Measurements from ENCODE around the gene NAPA.
A peak's percentile ranks its signal among the peaks of the same experiment; 100 is the strongest.

Gene NAPA

DNA sequence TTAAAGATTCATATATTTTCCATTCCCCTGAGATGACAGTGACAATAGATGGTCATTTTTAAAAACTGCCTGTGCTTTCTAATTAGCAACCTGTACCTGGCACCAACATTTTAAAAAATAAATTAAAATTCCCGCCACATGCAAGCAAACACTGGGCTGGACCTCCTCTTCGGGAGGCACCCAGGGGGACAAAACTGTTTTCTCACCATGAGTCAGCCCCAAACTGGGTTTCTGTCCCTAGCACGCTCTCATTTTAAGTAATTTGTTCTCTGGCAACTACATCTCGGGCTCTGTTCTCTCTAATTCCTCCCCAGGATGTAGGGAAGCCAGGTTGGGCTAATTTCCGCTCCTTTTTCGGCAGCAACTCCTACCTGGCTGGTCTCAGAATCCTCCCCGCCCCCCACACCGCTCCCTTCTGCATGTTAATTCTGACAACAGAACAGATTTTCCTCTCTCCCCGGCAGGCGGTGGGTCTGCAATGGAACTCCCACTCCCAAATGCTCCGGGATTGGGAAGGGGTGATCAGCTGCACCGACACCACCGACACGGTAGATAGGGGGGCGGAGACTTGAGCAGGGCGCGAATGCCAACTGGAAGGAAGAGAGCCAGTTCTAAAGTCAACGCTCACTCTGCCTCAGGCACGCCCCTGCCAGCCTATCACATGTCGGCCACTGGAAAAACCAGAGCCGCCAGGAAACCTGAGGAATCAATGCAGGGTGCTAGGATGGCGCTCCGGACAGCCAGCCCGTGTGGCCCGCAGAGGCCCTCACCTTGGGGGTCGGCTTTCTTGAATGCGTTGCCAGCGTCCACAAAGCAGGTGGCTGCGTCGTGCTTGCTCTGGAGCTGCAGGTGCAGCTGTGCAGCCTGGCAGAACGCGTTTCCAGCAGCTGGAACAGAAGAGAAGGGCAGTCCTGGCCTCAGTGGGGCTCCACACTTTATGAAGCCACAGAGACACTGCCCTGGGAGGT lies 14.7 kb downstream of the NAPA start:
- Histone ChIP-seq H3K4me3 (ENCODE audit: low read depth, low read length) (no peak overlapping the region), H3K36me3 (peaks cover 86% of the 10 kb centered on the region), H3K27me3 (ENCODE audit: insufficient read depth, low read depth, severe bottlenecking) (no peaks in the 10 kb centered on the region), H3K27ac (peak overlapping the region; percentile 25; the same call in 1 of the 2 replicates), H3K9me3 (ENCODE audit: severe bottlenecking) (no peaks in the 10 kb centered on the region)
- DNase-seq, result no peak
- TF ChIP-seq, protein P1, sequence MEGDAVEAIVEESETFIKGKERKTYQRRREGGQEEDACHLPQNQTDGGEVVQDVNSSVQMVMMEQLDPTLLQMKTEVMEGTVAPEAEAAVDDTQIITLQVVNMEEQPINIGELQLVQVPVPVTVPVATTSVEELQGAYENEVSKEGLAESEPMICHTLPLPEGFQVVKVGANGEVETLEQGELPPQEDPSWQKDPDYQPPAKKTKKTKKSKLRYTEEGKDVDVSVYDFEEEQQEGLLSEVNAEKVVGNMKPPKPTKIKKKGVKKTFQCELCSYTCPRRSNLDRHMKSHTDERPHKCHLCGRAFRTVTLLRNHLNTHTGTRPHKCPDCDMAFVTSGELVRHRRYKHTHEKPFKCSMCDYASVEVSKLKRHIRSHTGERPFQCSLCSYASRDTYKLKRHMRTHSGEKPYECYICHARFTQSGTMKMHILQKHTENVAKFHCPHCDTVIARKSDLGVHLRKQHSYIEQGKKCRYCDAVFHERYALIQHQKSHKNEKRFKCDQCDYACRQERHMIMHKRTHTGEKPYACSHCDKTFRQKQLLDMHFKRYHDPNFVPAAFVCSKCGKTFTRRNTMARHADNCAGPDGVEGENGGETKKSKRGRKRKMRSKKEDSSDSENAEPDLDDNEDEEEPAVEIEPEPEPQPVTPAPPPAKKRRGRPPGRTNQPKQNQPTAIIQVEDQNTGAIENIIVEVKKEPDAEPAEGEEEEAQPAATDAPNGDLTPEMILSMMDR (IDR thresholded peaks at IDR 0.05; ENCODE audit: low read depth, low read length), result no peak

DNA sequence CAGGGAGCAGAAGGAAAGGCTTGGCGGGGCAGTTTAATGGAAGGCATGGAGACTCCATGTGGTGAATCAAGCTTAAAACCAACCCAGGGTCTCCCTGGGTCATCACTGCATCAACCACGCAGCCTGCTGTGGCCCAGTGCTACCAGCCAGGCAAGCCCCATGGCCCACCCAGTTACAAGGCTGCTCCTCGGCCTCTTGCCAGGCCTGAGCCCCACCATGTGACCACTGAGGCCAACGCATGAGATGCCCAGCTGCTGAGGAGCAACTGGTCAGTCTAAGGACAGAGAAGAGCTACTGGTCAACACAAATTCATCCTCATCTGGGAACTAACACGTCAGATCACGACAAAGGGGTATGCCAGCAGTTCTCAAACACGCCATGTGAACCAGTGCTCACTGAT lies 15.5 kb downstream of the NAPA start:
- DNase-seq, result no peak
- Histone ChIP-seq H3K4me3 (ENCODE audit: low read depth, low read length) (no peak overlapping the region), H3K27me3 (ENCODE audit: insufficient read depth, low read depth, severe bottlenecking) (no peaks in the 10 kb centered on the region), H3K9me3 (ENCODE audit: severe bottlenecking) (no peaks in the 10 kb centered on the region), H3K27ac (peak overlapping the region; percentile 25; the same call in 1 of the 2 replicates), H3K36me3 (peaks cover 79% of the 10 kb centered on the region)
- TF ChIP-seq, protein P1 (IDR thresholded peaks at IDR 0.05; ENCODE audit: low read depth, low read length), result no peak

DNA sequence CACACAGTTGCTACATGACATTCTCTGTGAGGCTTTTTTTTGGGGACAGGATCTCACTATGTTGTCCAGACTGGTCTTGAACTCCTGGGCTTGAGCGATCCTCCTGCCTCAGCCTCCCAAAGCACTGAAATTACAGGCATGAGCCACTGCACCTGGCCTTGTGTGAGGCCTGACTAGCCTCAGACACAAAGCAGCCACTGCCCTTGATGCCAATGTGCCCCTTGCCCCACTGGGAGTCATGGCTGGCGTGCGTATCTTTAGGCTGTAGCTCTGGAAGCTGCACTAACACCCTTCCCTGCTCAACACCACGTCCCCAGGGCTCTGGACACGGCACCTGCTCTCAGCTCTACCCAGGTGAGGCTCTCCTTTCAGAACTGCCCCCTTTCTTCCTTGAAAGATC lies 16.3 kb downstream of the NAPA start:
- TF ChIP-seq, protein P1 (IDR thresholded peaks at IDR 0.05; ENCODE audit: low read depth, low read length), result no peak
- peaks cover 82% of the 10 kb centered on the region for H3K36me3 ChIP-seq
- H3K9me3 ChIP-seq (ENCODE audit: severe bottlenecking), result no peaks in the 10 kb centered on the region
- H3K4me3 ChIP-seq (ENCODE audit: low read depth, low read length), result no peak overlapping the region
- H3K27me3 ChIP-seq (ENCODE audit: insufficient read depth, low read depth, severe bottlenecking), result no peaks in the 10 kb centered on the region
- peak overlapping the region; percentile 75; the same call in 1 of the 2 replicates for H3K27ac ChIP-seq
- DNase-seq, result no peak

DNA sequence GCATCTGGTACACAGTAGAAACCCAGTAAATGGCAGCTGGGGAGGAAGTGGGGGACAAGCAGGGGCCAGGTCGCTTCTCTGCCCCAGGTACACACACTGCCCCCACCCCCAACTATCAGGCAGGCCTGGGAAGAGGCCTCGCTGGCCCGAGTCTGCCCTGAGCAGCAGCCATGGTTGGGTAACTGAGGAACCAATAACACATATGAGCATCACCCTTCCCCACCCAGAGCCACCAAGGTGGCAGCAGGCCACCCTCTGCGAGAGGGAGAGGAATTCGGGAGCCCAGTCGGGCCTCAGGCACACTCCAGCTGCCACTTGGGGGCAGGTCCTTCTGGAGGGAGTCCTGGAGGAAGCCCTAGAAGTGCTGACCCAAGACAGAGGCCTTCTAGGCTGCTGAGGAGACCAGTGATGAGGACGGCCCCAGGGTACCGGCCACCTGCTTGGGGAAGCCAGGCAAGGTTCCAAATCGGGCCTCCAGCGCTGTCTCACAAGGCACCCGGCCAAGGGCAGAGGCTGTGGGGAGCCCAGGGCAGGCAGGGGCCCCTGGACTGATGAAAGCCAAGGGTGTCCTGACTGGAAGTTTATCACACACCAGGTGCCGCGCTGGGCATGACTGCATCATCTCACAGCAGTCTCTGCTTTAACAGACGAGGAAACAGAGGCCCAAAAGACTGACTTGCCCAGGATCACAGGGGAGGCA lies 16.9 kb downstream of the NAPA start:
- Histone ChIP-seq H3K4me3 (ENCODE audit: low read depth, low read length) (no peak overlapping the region), H3K27me3 (ENCODE audit: insufficient read depth, low read depth, severe bottlenecking) (no peaks in the 10 kb centered on the region), H3K27ac (peak overlapping the region; percentile 75), H3K36me3 (peaks cover 82% of the 10 kb centered on the region), H3K9me3 (ENCODE audit: severe bottlenecking) (no peaks in the 10 kb centered on the region)
- TF ChIP-seq, protein P1 (IDR thresholded peaks at IDR 0.05; ENCODE audit: low read depth, low read length), result no peak
- DNase-seq, result no peak

DNA sequence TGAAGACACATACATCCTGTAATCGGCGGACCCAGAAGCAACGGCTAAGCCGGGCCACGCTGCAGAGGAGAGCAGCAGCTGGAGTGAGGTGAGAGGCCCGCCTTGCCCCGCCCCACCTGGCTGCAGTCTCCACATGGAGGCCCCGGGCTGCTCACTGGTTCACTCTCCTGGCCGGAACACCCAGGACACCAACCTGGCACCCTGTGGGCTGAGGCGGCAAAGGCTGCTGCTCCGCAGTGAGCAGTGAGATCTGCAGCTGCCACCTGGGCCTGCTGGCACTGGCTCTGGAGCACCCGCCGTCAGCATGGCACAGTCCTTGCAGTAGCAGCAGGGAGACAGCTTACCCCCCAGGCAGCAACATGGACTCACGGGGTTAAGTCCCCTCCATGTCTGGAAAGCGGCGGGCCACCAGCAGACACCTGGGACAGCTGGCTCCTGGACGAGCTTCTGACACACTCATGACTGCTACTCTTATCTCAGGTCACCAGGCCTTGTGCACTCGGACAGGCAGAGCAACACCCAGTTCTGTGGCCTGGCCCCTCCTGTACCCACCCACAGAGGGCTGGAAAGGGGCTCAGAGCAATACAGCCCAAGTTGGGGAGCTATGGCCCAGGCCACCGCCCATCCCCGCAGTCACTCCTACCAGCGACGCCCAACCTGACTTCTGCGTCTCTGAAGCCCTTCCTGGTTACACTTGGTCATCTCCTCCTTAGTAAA lies 17.7 kb downstream of the NAPA start:
- Histone ChIP-seq H3K4me3 (ENCODE audit: low read depth, low read length) (no peak overlapping the region), H3K36me3 (peaks cover 80% of the 10 kb centered on the region), H3K27me3 (ENCODE audit: insufficient read depth, low read depth, severe bottlenecking) (no peaks in the 10 kb centered on the region), H3K9me3 (ENCODE audit: severe bottlenecking) (no peaks in the 10 kb centered on the region), H3K27ac (peak overlapping the region; percentile 75)
- TF ChIP-seq, protein P1 (IDR thresholded peaks at IDR 0.05; ENCODE audit: low read depth, low read length), result no peak
- peak; percentile 81 for DNase-seq
